LNCaP clone FGC (cell line): ENCODE data around the gene KHSRP.

Experiments
- DNase-seq: peaks from one replicate; pipeline ENCODE4 v3.0.0-alpha.2; 2011; ENCODE audit warnings: low read depth
- H3K4me3 ChIP-seq: 2 replicates; pipeline ENCODE4 v1.5.1; 2011; ENCODE audit warnings: mild to moderate bottlenecking, low read depth, low read length, control low read depth
- TF ChIP-seq, protein P1 (sequence below): IDR thresholded peaks from 2 replicates; pipeline ENCODE4 v1.5.1; 2012; ENCODE audit warnings: mild to moderate bottlenecking; ENCODE audit not compliant: control insufficient read depth, insufficient read depth; ENCODE audit errors: extremely low read depth

Gene KHSRP

DNA sequence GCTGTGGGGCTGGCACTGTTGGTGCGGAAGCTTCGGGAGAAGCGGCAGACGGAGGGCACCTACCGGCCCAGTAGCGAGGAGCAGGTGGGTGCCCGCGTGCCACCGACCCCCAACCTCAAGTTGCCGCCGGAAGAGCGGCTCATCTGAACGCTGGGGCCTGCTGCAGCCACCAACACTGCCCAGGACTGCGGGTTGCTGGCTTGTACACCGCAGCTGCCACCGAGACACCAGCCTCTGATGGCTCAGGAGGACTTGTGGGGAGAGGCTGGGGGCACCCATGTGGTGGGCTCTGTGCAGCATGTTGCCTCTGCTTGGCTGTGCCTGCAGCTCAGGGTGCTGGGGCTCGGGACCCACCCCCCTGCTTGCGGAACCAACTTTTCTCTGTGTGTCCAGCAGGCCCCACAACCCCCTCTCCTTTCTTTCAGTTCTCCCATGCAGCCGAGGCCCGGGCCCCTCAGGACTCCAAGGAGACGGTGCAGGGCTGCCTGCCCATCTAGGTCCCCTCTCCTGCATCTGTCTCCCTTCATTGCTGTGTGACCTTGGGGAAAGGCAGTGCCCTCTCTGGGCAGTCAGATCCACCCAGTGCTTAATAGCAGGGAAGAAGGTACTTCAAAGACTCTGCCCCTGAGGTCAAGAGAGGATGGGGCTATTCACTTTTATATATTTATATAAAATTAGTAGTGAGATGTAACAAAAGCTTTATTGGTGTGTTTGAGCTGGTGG lies 42.1 kb upstream of the KHSRP start:
- H3K4me3 ChIP-seq: no peak overlapping the region
- TF ChIP-seq, protein P1, sequence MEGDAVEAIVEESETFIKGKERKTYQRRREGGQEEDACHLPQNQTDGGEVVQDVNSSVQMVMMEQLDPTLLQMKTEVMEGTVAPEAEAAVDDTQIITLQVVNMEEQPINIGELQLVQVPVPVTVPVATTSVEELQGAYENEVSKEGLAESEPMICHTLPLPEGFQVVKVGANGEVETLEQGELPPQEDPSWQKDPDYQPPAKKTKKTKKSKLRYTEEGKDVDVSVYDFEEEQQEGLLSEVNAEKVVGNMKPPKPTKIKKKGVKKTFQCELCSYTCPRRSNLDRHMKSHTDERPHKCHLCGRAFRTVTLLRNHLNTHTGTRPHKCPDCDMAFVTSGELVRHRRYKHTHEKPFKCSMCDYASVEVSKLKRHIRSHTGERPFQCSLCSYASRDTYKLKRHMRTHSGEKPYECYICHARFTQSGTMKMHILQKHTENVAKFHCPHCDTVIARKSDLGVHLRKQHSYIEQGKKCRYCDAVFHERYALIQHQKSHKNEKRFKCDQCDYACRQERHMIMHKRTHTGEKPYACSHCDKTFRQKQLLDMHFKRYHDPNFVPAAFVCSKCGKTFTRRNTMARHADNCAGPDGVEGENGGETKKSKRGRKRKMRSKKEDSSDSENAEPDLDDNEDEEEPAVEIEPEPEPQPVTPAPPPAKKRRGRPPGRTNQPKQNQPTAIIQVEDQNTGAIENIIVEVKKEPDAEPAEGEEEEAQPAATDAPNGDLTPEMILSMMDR: no peak
- no peak for DNase-seq

DNA sequence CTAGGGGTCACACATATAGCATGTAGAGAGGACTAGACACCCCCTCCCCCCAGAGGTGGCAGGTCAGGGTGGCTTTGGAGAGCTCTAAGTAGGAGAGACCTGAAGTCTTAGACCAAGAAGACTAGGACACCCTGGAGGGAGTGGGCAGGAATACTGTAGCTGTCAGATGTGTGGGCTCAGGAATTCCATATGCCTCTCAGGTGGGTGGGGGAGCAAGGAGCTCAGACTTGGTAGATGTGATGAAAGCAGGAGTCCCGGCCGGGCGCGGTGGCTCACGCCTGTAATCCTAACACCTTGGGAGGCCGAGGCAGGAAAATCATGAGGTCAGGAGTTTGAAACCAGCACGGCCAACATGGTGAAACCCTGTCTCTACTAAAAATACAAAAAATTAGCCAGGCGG lies 41.1 kb upstream of the KHSRP start:
- DNase-seq: no peak
- TF ChIP-seq, protein P1: no peak
- H3K4me3 ChIP-seq: no peak overlapping the region

DNA sequence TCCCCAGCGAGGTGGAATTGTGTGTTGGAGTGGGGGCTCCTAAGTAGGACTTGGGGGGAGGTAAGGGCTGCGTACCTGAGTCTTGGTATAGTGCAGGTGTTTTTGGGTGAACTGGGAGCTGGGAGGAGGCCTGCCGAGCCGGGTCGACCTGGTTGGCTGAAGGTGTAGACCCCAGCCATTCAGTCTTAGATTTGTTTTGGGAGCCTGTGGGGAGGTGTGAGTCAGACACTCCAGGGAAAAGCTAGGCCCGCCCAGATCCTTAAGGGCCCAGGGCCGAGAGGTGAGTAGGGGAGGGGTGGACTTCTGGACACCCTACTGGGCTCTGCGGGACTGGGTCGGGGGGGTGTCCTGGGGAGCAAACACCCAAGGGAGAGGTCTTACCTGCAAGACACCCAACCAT lies 40.4 kb upstream of the KHSRP start:
- TF ChIP-seq, protein P1: no peak
- peak overlapping the region; percentile 91 for H3K4me3 ChIP-seq
- DNase-seq: no peak

DNA sequence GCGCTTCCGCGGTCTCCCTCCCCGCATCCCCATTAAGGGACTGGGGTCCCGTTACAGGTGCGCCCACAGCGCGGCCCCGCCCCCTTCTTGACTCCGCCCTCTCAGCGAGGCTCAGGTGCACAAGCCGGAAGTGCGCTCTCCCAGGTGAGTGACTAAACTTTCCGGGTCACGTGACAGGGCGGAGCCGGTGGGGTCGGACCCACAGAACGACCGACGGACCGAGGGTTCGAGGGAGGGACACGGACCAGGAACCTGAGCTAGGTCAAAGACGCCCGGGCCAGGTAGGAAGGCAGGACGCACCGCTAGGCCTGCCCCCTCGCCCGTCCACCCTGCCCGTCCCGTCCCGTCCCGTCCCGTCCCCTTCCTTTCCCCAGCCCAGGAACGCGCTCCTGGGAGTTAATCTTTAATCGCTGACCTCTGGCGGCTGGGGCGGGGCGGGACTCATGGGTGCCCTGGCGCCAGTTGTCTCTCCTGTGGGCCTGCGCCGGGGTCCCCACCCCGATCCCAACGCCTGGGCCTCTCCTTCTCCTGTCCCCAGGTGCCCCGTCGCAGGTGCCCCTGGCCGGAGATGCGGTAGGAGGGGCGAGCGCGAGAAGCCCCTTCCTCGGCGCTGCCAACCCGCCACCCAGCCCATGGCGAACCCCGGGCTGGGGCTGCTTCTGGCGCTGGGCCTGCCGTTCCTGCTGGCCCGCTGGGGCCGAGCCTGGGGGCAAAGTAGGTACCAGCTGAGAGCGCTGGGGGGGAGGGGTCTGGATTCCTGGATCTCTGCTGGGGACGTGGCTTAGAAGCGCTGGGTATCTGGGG lies 39.7 kb upstream of the KHSRP start, which contains the start of gene CRB3:
TSS of gene CRB3 (plus strand) at position 202 of the 804 bp plus-strand sequence. CDS start at position 633, 431 bp downstream.
- TF ChIP-seq, protein P1: no peak
- peak; percentile 71 for DNase-seq
- H3K4me3 ChIP-seq: peak within 1 kb of the TSS; percentile 91

DNA sequence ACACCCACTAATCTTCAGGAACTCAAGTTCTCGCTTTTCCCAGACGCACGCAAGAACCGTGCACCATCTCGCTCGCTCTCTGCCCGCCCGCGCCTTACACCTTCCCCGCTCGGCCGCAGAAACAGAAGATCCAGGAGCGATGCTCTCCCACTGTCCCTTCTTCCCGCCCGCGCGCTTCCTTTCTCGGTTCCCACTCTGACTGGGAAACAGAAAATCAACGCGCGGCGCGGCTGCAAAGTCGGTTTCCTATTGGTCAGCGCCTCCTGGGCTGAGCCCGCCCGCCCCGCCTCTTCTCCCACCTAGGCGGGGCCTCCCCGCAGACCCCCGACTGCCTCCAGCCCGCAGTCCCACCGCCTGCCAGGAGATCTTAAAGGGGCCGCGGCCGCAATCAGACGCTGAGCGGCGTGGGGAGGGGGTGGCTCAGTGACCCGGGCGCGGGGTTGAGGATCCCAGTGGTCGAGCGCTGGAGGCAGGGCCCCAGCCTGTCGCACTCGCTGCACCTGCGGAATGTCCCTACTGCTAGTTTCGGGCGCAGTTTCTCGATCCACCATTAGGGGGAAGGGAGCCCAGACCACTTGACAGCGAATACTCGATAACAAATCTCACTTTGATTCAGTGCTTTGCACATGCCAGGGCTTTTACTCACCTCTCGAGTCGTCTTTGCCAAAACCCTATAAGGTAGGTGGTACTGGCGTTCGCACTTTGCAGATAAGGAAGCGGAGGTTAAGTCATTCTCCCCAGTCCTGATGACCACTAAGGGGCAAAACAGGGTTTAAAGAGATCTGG lies 35.7 kb upstream of the KHSRP start:
- TF ChIP-seq, protein P1: peak; percentile 43
- peak overlapping the region; percentile 79 for H3K4me3 ChIP-seq
- peak; percentile 92 for DNase-seq

DNA sequence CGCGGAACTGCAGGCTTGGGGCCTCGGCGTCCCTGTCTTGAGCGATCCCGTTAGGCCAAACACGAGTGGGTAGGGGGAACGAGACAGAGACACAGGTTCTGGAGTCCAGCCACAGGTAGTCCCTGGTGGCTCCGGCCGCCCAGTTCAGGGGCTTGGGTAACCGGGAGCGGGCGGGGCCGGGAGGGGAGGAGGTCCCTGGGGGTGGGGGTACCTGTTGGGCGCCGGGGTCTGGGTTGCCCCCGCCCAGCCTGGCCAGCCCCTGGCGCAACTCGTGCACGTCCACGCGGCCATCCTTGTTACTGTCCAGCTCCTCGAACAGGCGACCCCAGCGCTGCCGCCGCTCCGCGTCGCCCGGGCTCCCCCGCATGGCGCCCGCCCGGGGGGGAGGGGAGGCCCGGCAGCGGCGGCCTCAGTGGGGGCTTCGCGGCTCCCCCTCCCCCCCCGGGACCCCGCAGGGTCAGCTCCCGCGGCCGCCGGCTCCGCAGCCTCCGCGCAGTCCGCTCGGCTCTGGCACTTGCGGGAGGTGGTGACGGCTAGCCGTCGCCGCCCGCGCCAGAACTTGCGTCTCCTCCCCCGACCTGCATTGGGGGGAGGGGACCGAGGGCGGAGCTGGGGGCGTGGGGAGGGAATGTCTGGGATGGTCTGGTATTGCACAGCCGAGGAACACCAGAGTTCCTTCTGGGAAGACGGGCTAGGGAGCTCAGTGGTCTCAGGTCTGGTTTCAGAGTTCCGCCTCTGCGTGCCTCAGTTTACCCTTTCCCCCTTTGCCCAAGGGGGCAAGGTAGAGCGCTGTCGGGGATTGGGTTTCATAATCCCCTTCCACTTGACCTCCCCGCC lies 34.9 kb upstream of the KHSRP start, which contains the start of gene SLC25A23:
TSS of gene SLC25A23 (minus strand) at position 531 of the 837 bp plus-strand sequence. CDS start at position 367, 164 bp downstream.
- peak within 1 kb of the TSS; percentile 79 for H3K4me3 ChIP-seq
- peak; percentile 50 for DNase-seq
- TF ChIP-seq, protein P1: no peak
